Motor neuron (in vitro differentiated cells): ENCODE measurements around the gene CNTFR. TPM values are rescaled to one million over a fixed set of nuclear protein-coding genes. Genes with fewer than 3 reads are reported as not detected.

ENCODE experiments used
- ATAC-seq, 8 experiments: fragments of 200-7000 bp; cut with Tn5 transposase; replicated peaks in 6 of 8; 2 replicates each; pipeline ENCODE4 v1.8.0; 2021; ENCODE audit warnings: mild to moderate bottlenecking in 8 of 8, moderate library complexity in 8 of 8
- H3K27ac ChIP-seq, 2 donors: fragments of 250-450 bp; sonication (Bioruptor Pico); 2 replicates each; pipeline ENCODE4 v1.9.0; 2021; ENCODE audit warnings: antibody characterized with exemption in 2 of 2, mild to moderate bottlenecking in 2 of 2, moderate library complexity in 1 of 2
- H3K4me1 ChIP-seq, 2 donors: fragments of 250-450 bp; sonication (Bioruptor Pico); replicated peaks in 1 of 2; 2 replicates each; pipeline ENCODE4 v1.6.1; 2021; ENCODE audit warnings: antibody characterized with exemption in 2 of 2, mild to moderate bottlenecking in 2 of 2, moderate library complexity in 1 of 2
- H3K4me3 ChIP-seq, 5 donors: fragments of 250-450 bp; sonication (Bioruptor Pico); 2 replicates each; pipeline ENCODE4 v1.9.0; 2021; ENCODE audit warnings: antibody characterized with exemption in 5 of 5, mild to moderate bottlenecking in 5 of 5, moderate library complexity in 4 of 5
- WGBS, 10 experiments: fragments of 450-650 bp; shearing (Covaris generic); methylation state at CpG; one replicate each; pipeline ENCODE4 v1.0.0; 2022; 5-methylcytosine and 5-hydroxymethylcytosine counted together
- in situ Hi-C, 9 experiments: fragments of 400-800 bp; cut with MboI; loops; one replicate each; pipeline ENCODE4 v1.15.0; 2021; ENCODE audit warnings: low sequenced_read_pairs in 9 of 9, low pct_unique_long_range_greater_than_20kb in 2 of 9; ENCODE audit not compliant: unreplicated experiment in 9 of 9
- total RNA-seq, 8 experiments: library from RNA; unstranded; fragments of 300-600 nt; gene quantifications; 2 replicates each; pipeline versions ENCODE4 v1.2.3 to v1.2.4, GENCODE V29; 2022

Gene CNTFR
- total RNA-seq, 8 experiments from 2014 or later: 0.35 to 72.4 (median 25.6) TPM

DNA sequence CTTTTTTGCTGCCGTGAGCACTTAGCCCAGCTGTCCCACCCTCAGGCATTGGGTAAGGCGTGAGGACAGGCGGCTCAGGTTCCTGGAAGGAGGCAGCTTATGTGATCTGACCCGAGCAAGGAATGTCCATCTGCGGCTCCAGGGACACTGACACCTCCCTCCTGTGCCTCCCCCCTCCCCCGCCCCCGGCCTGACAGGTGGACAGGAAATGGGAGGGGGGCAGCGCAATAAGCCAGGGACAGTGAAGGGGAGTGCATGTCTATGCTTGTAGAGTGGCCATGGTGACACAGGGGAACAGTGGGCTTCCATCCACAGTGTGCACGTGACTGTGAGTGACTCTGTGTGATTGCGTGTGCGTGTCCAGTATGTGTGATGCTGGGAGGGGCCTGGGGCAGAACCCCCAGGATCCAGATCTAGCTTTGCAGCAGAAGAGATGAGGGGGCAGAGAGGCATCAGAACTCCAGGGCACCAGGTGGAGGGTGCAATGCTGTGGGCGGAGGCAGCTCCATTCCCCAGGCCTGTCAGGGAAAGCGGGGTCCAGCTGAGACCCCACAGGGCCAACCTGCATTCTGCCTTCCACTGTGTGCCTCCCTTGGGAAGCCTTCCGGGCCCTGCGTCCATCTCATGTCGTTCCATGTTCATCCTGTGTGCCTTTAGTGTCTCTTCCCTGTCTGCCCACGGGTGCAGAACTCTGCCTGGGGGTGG lies 30.5 kb downstream of the CNTFR start:
- no peak overlapping the region for H3K4me3 ChIP-seq
- H3K27ac ChIP-seq: peak overlapping the region; percentile 80 to 82
- peaks cover 77 to 80% of the 10 kb centered on the region in 2 donors for H3K4me1 ChIP-seq
- peak in 5 of 8 experiments; percentile 35 to 53 (median 52) for ATAC-seq
- in situ Hi-C loops: no loop called here
- WGBS, 10 experiments: 50 to 100% (median 70%) methylated on average over 1 to 3 of the region's 17 CpGs; no CpG with 5 or more reads in 5 of the 10 experiments

- H3K4me1 ChIP-seq: peaks cover 79 to 83% of the 10 kb centered on the region in 2 donors
- peak overlapping the region; percentile 80 to 82 for H3K27ac ChIP-seq
- in situ Hi-C loops: no loop called here
- ATAC-seq: peak in 1 of 8 experiments; percentile 10
- H3K4me3 ChIP-seq: no peak overlapping the region
- 31 to 100% (median 81%) methylated on average over 1 to 6 of the region's 9 CpGs; no CpG with 5 or more reads in 6 of the 10 experiments for WGBS, 10 experiments
Measured at GRCh38 chr9:34558364-34558763, 31.2 kb downstream of the CNTFR start.

DNA sequence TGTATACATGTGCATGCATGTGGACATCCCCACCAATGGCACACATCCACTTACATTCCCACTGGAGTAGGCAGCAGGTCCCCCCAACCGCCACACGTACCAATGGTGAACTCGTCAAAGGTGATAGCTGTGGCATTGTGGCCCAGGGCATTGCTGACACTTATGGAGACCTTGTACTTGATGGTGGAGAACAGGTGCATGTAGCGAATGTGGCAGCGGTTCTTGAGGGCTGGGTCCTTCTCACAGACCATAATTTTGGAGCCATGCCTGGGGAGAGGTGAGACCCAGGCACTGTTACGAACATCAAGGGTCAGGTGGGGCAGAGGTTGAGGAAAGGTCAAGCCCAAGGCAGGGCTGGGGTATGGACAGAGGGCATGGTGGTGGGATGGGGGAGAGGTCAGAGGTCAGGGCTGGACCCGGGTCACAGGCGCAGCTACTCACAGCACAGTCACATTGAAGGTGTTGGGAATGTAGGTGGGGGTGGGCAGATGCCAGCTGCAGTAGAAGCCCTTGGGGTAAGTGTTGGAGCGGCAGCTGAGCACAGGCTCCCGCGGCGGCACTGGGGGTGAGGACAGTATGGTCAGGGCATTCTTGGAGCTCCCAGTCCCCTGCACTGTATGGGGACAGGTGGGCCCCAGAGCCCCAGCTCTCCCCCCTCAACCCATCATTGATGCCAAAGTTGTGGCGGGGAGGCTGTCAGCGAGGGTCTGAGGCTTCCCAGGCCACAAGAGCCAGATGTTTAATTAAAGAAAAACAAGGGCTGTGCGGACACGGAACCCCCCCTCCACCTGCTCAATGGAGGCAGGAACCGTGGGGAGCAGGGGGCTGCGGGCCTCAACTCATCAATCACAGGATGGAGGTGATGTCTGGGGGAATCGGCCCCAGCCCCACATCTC lies 31.9 kb downstream of the CNTFR start:
- ATAC-seq: no peak
- no peak overlapping the region for H3K4me3 ChIP-seq
- peak overlapping the region; percentile 80 to 82 for H3K27ac ChIP-seq
- peaks cover 79 to 83% of the 10 kb centered on the region in 2 donors for H3K4me1 ChIP-seq
- in situ Hi-C loops: no loop called here
- WGBS, 10 experiments: 40 to 100% (median 80%) methylated on average over 1 to 5 of the region's 19 CpGs; no CpG with 5 or more reads in 3 of the 10 experiments

DNA sequence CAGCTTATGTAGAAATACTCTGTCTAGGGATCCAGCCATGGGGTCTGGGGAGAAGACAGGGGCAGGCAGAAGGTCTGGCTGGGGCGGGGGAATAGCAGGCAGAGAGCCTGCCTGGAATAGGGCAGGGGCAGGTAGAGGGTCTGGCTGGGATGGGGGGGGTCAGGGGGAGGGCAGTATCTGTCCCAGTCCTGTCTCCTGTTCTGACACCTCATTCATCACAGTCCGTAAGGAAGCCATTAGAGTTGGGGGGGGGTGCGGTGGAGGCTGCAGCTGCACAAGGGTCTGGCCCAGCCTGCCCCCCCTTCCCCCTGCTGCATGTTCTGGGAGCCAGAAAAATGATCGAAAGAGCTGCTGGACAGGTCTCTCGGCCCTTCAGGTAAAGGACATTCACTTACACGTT lies 32.6 kb downstream of the CNTFR start:
- Histone ChIP-seq H3K4me3 (no peak overlapping the region), H3K4me1 (peaks cover 79 to 82% of the 10 kb centered on the region in 2 donors), H3K27ac (no peak overlapping the region)
- in situ Hi-C loops: no loop called here
- WGBS, 10 experiments: 40 to 67% methylated on average over 1 to 4 of the region's 6 CpGs; no CpG with 5 or more reads in 8 of the 10 experiments
- no peak for ATAC-seq

DNA sequence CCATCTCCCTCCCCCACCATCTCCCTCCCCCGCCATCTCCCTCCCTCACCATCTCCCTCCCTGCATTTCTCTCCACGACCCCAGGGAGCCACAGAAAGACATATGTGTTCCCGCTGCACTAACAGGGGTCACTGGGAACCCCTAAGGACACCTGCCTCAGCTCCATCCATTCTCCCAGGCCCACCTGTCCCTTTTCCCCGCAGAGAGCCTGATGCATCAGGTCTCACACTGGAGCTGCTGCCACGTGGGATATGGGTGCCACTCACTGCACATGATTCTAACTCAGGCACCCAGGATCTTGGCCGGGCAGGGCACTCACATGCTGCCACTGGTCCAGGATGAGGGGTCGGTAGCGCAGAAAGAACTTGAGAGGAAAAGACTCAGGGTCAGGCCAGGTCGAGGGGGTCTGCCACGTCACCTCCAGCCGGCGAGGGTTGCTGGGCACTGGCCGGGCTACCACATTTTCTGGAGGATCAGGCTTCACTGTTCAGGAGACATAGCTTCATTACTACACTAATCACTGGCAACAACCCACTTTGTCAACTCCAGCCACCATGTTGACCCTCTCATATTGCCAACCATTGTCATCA lies 33.5 kb downstream of the CNTFR start:
- Histone ChIP-seq H3K27ac (no peak overlapping the region), H3K4me3 (no peak overlapping the region), H3K4me1 (peaks cover 70 to 72% of the 10 kb centered on the region in 2 donors)
- ATAC-seq: no peak
- 26 to 100% (median 91%) methylated on average over 1 to 8 of the region's 13 CpGs; no CpG with 5 or more reads in 3 of the 10 experiments for WGBS, 10 experiments
- in situ Hi-C loops: no loop called here

- in situ Hi-C loops: no loop called here
- Histone ChIP-seq H3K27ac (peak overlapping the region; percentile 58 to 78), H3K4me3 (no peak overlapping the region), H3K4me1 (peaks cover 64 to 67% of the 10 kb centered on the region in 2 donors)
- 20 to 53% (median 50%) methylated on average over 1 to 2 of the region's 5 CpGs; no CpG with 5 or more reads in 7 of the 10 experiments for WGBS, 10 experiments
- no peak for ATAC-seq
Measured at GRCh38 chr9:34555500-34555899, 34.0 kb downstream of the CNTFR start.

DNA sequence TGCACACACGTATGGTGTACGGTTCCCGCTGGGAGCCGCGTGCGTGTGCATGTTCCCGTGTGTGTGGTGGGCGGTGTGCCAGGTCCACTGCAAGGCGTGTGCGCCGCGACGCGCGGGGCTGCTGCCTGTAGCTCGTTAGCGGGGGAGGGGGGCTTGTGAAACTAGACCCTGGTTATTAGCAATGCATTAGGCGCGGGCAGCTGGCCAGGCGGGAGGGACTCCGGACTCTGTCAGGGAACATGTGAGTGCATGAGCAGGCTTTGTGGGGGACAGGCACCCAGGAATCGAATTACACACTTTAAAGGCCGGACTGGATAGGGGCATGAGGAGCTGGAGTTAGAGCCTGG lies 34.5 kb downstream of the CNTFR start:
- 47 to 50% methylated on average over 2 to 6 of the region's 23 CpGs; no CpG with 5 or more reads in 8 of the 10 experiments for WGBS, 10 experiments
- Histone ChIP-seq H3K27ac (peak overlapping the region; percentile 58 to 78), H3K4me3 (no peak overlapping the region), H3K4me1 (peaks cover 59 to 62% of the 10 kb centered on the region in 2 donors)
- in situ Hi-C loops: no loop called here
- peak in 4 of 8 experiments; percentile 36 to 53 (median 44) for ATAC-seq

DNA sequence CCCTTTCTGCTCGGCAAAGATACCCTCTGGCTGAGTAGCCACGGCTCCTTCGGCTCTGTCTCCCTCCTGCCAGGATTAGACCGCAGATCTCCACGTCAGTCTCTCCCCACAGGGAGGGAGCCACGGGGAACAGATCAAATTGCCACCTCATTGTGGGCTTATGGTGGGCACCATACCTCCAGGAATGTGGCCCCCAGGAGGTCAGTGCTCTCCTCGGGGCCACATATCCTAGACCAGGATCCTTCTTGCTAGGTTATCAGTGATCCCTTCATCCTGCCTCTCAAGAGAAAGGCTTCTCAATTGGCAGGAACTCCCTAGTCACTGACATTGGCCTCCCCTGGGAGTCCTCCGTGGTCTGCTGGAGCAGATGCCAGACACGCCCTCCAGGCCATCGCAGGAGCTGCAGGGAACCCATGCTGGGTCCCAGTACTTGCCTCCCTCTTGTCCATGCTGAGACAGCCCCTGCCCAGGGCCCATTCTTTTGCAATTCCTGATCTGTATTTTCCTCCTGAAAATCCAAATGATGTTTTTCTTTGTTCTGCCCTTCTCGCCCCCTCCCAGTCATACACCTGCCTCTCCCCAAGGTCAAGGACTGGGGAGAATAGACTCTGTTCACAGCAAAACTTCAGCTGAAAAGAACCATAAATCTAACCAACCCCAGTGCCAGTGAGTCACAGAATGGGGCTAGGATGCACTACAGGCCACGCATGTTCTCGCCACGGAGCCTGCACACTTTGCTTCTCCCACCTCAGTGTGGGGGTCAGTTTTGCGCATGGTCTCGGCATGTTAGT lies 35.1 kb downstream of the CNTFR start:
- in situ Hi-C loops: no loop called here
- peak in 6 of 8 experiments; percentile 42 to 79 (median 63) for ATAC-seq
- H3K4me1 ChIP-seq: peaks cover 53 to 56% of the 10 kb centered on the region in 2 donors
- 33 to 100% (median 63%) methylated on average over 1 to 11 of the region's 16 CpGs; no CpG with 5 or more reads in 1 of the 10 experiments for WGBS, 10 experiments
- H3K27ac ChIP-seq: peak overlapping the region; percentile 58 to 78
- H3K4me3 ChIP-seq: no peak overlapping the region

DNA sequence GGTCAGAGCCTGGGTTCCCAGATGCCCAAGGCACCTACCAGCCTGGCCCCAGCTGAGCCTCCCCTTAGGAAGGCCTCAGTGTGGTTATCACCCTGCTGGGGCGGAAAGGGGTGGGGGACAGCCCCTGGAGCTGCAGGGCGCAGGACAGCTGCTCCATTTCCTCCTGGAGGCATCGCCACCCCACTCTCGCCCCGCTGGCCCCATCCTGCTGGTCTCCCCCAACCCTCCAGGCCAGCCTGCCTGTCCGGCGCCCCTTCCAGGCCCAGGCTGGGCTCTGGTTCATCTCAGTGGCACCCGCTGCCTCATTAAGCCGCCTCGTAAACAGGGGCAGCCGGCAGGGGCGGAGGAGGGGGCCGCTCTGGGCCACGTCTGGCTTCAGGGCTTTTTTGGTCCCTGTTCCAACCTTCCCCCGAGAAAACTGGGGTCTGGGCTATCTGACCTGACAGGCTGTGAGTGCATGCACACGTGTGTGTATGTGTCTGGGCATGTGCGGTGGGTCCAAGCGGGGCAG lies 36.0 kb downstream of the CNTFR start:
- ATAC-seq: peak in 1 of 8 experiments; percentile 6
- no peak overlapping the region for H3K4me3 ChIP-seq
- peaks cover 46 to 48% of the 10 kb centered on the region in 2 donors for H3K4me1 ChIP-seq
- in situ Hi-C loops: no loop called here
- H3K27ac ChIP-seq: peak overlapping the region in 1 of 2 donors; percentile 58
- WGBS, 10 experiments: 60 to 100% (median 80%) methylated on average over 1 of the region's 18 CpGs; no CpG with 5 or more reads in 7 of the 10 experiments

DNA sequence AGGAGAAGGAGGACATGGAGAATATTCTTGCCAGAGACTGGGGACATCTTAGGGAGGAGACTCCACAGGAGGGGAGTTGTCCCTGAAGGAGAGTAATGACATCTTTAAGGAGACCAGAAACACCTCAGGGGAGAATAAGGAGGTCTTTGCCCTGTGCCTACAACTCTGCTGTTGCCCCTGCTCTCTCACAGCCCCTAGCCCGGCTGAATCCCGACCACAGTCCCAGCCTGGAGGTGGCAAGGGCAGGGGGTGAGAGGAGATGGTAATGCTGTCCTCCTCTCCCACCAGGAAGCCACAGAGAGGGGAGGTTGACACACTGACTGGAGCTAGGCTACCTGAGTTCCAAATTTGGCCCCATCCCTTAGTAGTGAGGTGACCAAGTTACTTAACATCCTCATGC lies 36.5 kb downstream of the CNTFR start:
- ATAC-seq: no peak
- no peak overlapping the region for H3K4me3 ChIP-seq
- in situ Hi-C loops: no loop called here
- no peak overlapping the region for H3K27ac ChIP-seq
- peaks cover 42 to 46% of the 10 kb centered on the region in 2 donors for H3K4me1 ChIP-seq
- 92 to 100% methylated on average over 2 of the region's 2 CpGs; no CpG with 5 or more reads in 8 of the 10 experiments for WGBS, 10 experiments

DNA sequence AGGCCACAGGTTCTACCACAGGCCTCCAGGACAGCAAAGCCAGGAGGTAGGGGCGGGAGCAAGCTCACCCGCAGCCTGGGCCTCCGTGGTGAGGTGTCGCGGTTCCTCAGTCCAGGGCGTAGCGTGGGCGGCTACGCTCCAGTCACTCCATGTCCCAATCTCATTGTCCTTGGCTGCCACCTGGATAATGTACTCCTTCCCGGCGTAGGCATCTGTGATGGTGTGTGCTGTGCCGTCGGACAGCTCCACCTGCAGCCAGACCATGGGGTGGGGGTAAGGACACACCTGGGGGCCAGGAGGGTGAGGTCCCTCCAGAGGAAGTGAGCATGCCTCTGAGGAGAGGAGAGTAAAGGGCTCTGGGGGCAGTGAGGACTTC lies 36.9 kb downstream of the CNTFR start:
- 89 to 92% methylated on average over 5 to 10 of the region's 13 CpGs; no CpG with 5 or more reads in 8 of the 10 experiments for WGBS, 10 experiments
- ATAC-seq: no peak
- Histone ChIP-seq H3K4me1 (peaks cover 40 to 44% of the 10 kb centered on the region in 2 donors), H3K27ac (no peak overlapping the region), H3K4me3 (no peak overlapping the region)
- in situ Hi-C loops: no loop called here
